Mesothelial cell of epicardium (in vitro differentiated cells): ENCODE results near the gene USP33. TPM values are rescaled to one million over a fixed set of nuclear protein-coding genes. Genes with fewer than 3 reads are reported as not detected.
"Not testable (repeated sequence)": the region's sequence is repeated elsewhere in the genome, so short reads cannot be mapped to it uniquely, and the experiment has no call there.

ENCODE experiments used
- DNase-seq, 2 experiments: peaks; one replicate each; pipeline ENCODE4 v3.0.0; 2021; ENCODE audit warnings: low spot score in 2 of 2; ENCODE audit not compliant: unreplicated experiment in 2 of 2
- H3K27ac Mint-ChIP-seq: 2 replicates; pipeline ENCODE4 v1.8.0; 2021; ENCODE audit warnings: mixed read lengths
- H3K27me3 Mint-ChIP-seq: 2 replicates; pipeline ENCODE4 v1.8.0; 2021; ENCODE audit warnings: low read depth, mixed read lengths
- H3K36me3 Mint-ChIP-seq: 2 replicates; pipeline ENCODE4 v1.8.0; 2021; ENCODE audit warnings: mixed read lengths
- H3K4me1 Mint-ChIP-seq: 2 replicates; pipeline ENCODE4 v1.8.0; 2021; ENCODE audit warnings: mixed read lengths
- H3K4me3 Mint-ChIP-seq: 2 replicates; pipeline ENCODE4 v1.8.0; 2021; ENCODE audit warnings: mild to moderate bottlenecking, moderate library complexity, mixed read lengths
- H3K9me3 Mint-ChIP-seq: 2 replicates; pipeline ENCODE4 v1.8.0; 2021; ENCODE audit warnings: mixed read lengths
- CTCF ChIP-seq: fragments of 200-600 bp; sonication (generic); IDR thresholded peaks from one replicate; pipeline ENCODE4 v1.5.0; 2021; ENCODE audit warnings: antibody characterized with exemption; ENCODE audit not compliant: unreplicated experiment
- total RNA-seq: library from RNA; stranded (reverse); gene quantifications from 3 replicates; pipeline ENCODE4 v1.2.1, GENCODE V29; 2021

USP33 gene
- total RNA-seq, 1 donor from 2014 or later, result 77.7 TPM

DNA sequence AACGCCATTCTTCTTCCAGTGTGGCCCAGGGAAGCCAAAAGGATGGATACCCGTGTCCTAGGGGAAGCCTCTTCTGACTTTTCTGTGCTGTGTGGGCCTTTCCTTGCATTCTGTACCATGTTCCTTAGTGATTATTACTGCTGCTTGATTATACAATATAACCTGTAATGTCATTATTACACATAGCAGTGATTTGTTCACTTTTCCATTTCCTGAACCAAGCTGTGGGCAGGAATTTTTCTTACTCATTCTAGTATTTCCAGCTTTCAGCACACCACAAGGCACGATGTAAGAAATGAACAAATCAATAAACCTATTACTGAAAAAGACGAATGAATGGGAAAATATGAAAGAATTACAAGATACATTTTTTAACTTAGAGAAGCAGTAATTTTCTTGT, 8.4 kb upstream of the USP33 start:
- H3K36me3 Mint-ChIP-seq, result no peaks in the 10 kb centered on the region
- no peak overlapping the region for H3K4me3 Mint-ChIP-seq
- no peaks in the 10 kb centered on the region for H3K27me3 Mint-ChIP-seq
- H3K4me1 Mint-ChIP-seq, result no peaks in the 10 kb centered on the region
- H3K27ac Mint-ChIP-seq, result no peak overlapping the region
- no peak for DNase-seq
- no peaks in the 10 kb centered on the region for H3K9me3 Mint-ChIP-seq
- TF ChIP-seq CTCF, result no peak

GRCh38 chr1:77762072-77762476, 2.4 kb upstream of the USP33 start:
- no peaks in the 10 kb centered on the region for H3K36me3 Mint-ChIP-seq
- H3K4me1 Mint-ChIP-seq, result peaks cover 21% of the 10 kb centered on the region
- no peak for TF ChIP-seq CTCF
- no peak for DNase-seq
- no peaks in the 10 kb centered on the region for H3K27me3 Mint-ChIP-seq
- no peak overlapping the region for H3K27ac Mint-ChIP-seq
- no peaks in the 10 kb centered on the region for H3K9me3 Mint-ChIP-seq
- H3K4me3 Mint-ChIP-seq, result no peak overlapping the region

- H3K9me3 Mint-ChIP-seq, result no peaks in the 10 kb centered on the region
- no peaks in the 10 kb centered on the region for H3K27me3 Mint-ChIP-seq
- no peak for TF ChIP-seq CTCF
- DNase-seq, result no peak
- H3K27ac Mint-ChIP-seq, result peak overlapping the region; percentile 35
- H3K4me1 Mint-ChIP-seq, result peaks cover 34% of the 10 kb centered on the region
- peak overlapping the region; percentile 88 for H3K4me3 Mint-ChIP-seq
- H3K36me3 Mint-ChIP-seq, result no peaks in the 10 kb centered on the region
Measured at GRCh38 chr1:77757603-77758002, 2.0 kb downstream of the USP33 start.

DNA sequence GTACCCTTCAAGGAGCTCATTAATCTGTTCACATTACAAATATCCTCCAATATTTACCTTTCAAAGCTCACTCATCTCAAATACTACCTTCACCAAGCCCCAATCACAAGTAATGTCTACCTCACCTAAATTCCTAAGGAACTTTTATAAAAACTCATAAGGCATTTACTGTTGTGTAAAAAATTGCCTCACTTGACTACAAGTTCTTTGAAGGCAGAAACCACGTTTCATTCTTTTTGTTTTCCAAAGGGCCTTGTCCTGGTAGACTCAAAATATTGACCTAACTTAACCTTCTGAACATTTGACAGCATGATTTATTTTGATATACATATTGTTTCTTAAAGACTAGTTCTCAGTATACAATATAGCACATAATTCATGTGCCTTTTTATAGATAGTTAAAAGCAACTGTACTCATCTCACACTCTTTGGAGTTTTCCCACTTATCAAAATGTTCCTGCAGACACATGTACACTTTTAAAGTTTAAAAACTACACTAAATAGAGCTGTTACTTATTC, 2.5 kb downstream of the USP33 start:
- Mint-ChIP-seq H3K4me3 (peak overlapping the region; percentile 88), H3K4me1 (peaks cover 34% of the 10 kb centered on the region), H3K9me3 (no peaks in the 10 kb centered on the region), H3K27ac (peak overlapping the region; percentile 35), H3K36me3 (no peaks in the 10 kb centered on the region), H3K27me3 (no peaks in the 10 kb centered on the region)
- TF ChIP-seq CTCF, result no peak
- no peak for DNase-seq

GRCh38 chr1:77756052-77756754, 3.4 kb downstream of the USP33 start:
- H3K27me3 Mint-ChIP-seq, result no peaks in the 10 kb centered on the region
- no peak overlapping the region for H3K27ac Mint-ChIP-seq
- H3K4me3 Mint-ChIP-seq, result no peak overlapping the region
- H3K36me3 Mint-ChIP-seq, result no peaks in the 10 kb centered on the region
- H3K9me3 Mint-ChIP-seq, result no peaks in the 10 kb centered on the region
- no peak for TF ChIP-seq CTCF
- peaks cover 34% of the 10 kb centered on the region for H3K4me1 Mint-ChIP-seq
- no peak for DNase-seq

- H3K27me3 Mint-ChIP-seq, H3K4me3 Mint-ChIP-seq, H3K27ac Mint-ChIP-seq, H3K4me1 Mint-ChIP-seq, DNase-seq, H3K9me3 Mint-ChIP-seq: not testable (repeated sequence)
- H3K36me3 Mint-ChIP-seq, result peaks cover 16% of the 10 kb centered on the region
Measured at GRCh38 chr1:77749489-77749888, 10.2 kb downstream of the USP33 start.
